H9 (cell line): ENCODE results near the gene BCAS4. TPM values are rescaled to one million over a fixed set of nuclear protein-coding genes. Genes with fewer than 3 reads are reported as not detected.
A peak's percentile ranks its signal among the peaks of the same experiment; 100 is the strongest.

ENCODE experiments used
- DNase-seq: peaks from one replicate; pipeline ENCODE4 v3.0.0-alpha.2; 2017
- H2AFZ ChIP-seq: one replicate; pipeline ENCODE4 v1.6.1; 2013; ENCODE audit warnings: mild to moderate bottlenecking, low read length, control low read depth, moderate library complexity
- H2AK5ac ChIP-seq: 2 replicates; pipeline ENCODE4 v1.6.1; 2013; ENCODE audit warnings: low read length, control low read depth, mixed read lengths; ENCODE audit not compliant: insufficient read length
- H2BK120ac ChIP-seq: one replicate; pipeline ENCODE4 v1.6.1; 2013; ENCODE audit warnings: low read depth, mild to moderate bottlenecking, low read length, control low read depth, inconsistent platforms; ENCODE audit not compliant: poor library complexity, severe bottlenecking
- H2BK12ac ChIP-seq: 2 replicates; pipeline ENCODE4 v1.6.1; 2013; ENCODE audit warnings: low read length, control low read depth, mixed read lengths, low read depth; ENCODE audit not compliant: insufficient read length
- H2BK15ac ChIP-seq: 2 replicates; pipeline ENCODE4 v1.6.1; 2013; ENCODE audit warnings: low read depth, low read length, control low read depth
- H2BK20ac ChIP-seq: one replicate; pipeline ENCODE4 v1.6.1; 2013; ENCODE audit warnings: low read depth, mild to moderate bottlenecking, low read length, control low read depth, inconsistent platforms; ENCODE audit not compliant: poor library complexity, severe bottlenecking
- H2BK5ac ChIP-seq: 2 replicates; pipeline ENCODE4 v1.6.1; 2013; ENCODE audit warnings: low read length, control low read depth, mixed read lengths; ENCODE audit not compliant: insufficient read length
- H3K14ac ChIP-seq: 2 replicates; pipeline ENCODE4 v1.6.1; 2013; ENCODE audit warnings: low read length, control low read depth; ENCODE audit not compliant: insufficient read depth
- H3K18ac ChIP-seq: 2 replicates; pipeline ENCODE4 v1.6.1; 2013; ENCODE audit warnings: low read depth, mild to moderate bottlenecking, mixed read lengths, low read length, control low read depth; ENCODE audit not compliant: insufficient read length
- H3K23ac ChIP-seq: 2 replicates; pipeline ENCODE4 v1.6.1; 2013; ENCODE audit warnings: low read length, control low read depth, mixed read lengths, low read depth; ENCODE audit not compliant: insufficient read length
- H3K23me2 ChIP-seq: 2 replicates; pipeline ENCODE4 v1.6.1; 2013; ENCODE audit warnings: low read depth, mild to moderate bottlenecking, mixed read lengths, low read length, control low read depth; ENCODE audit not compliant: insufficient read length, poor library complexity, severe bottlenecking
- H3K27ac ChIP-seq: 2 replicates; pipeline ENCODE4 v1.5.1; 2013; ENCODE audit warnings: low read length, control low read depth, mixed read lengths, low read depth; ENCODE audit not compliant: insufficient read length
- H3K27me3 ChIP-seq: 2 replicates; pipeline ENCODE4 v1.6.1; 2013; ENCODE audit warnings: low read length, control low read depth, inconsistent platforms; ENCODE audit not compliant: insufficient read depth
- H3K4ac ChIP-seq: 2 replicates; pipeline ENCODE4 v1.6.1; 2013; ENCODE audit warnings: low read depth, mild to moderate bottlenecking, control low read depth, inconsistent platforms, low read length, moderate library complexity
- H3K4me1 ChIP-seq: 2 replicates; pipeline ENCODE4 v1.6.1; 2013; ENCODE audit warnings: low read length, control low read depth, inconsistent platforms; ENCODE audit not compliant: insufficient read depth
- H3K4me2 ChIP-seq: 2 replicates; pipeline ENCODE4 v1.6.1; 2013; ENCODE audit warnings: low read length, control low read depth, mixed read lengths; ENCODE audit not compliant: insufficient read length, insufficient read depth
- H3K56ac ChIP-seq: 2 replicates; pipeline ENCODE4 v1.6.1; 2013; ENCODE audit warnings: low read depth, mild to moderate bottlenecking, mixed read lengths, low read length, control low read depth; ENCODE audit not compliant: insufficient read length
- H3K79me1 ChIP-seq: 2 replicates; pipeline ENCODE4 v1.6.1; 2013; ENCODE audit warnings: low read depth, mild to moderate bottlenecking, moderate library complexity, low read length, control low read depth, inconsistent platforms; ENCODE audit not compliant: insufficient read depth, poor library complexity, severe bottlenecking
- H3K79me2 ChIP-seq: 2 replicates; pipeline ENCODE4 v1.6.1; 2013; ENCODE audit warnings: low read length, control low read depth, inconsistent platforms; ENCODE audit not compliant: insufficient read depth
- H3K9ac ChIP-seq: 2 replicates; pipeline ENCODE4 v1.6.1; 2013; ENCODE audit warnings: low read length, control low read depth, mixed read lengths; ENCODE audit not compliant: insufficient read length; ENCODE audit errors: extremely low read depth
- H3K9me3 ChIP-seq: one replicate; pipeline ENCODE4 v1.6.1; 2013; ENCODE audit warnings: low read depth, low read length, inconsistent platforms; ENCODE audit not compliant: control insufficient read depth
- H3T11ph ChIP-seq: one replicate; pipeline ENCODE4 v1.6.1; 2013; ENCODE audit warnings: mild to moderate bottlenecking, low read length, control low read depth, inconsistent platforms
- H4K20me1 ChIP-seq: one replicate; pipeline ENCODE4 v1.6.1; 2013; ENCODE audit not compliant: control insufficient read depth, insufficient read length, insufficient read depth
- H4K5ac ChIP-seq: 2 replicates; pipeline ENCODE4 v1.6.1; 2013; ENCODE audit warnings: low read depth, mild to moderate bottlenecking, mixed read lengths, low read length, control low read depth; ENCODE audit not compliant: insufficient read length
- H4K8ac ChIP-seq: replicated peaks from 2 replicates; pipeline ENCODE4 v1.6.1; 2013; ENCODE audit warnings: low read length, control low read depth, mixed read lengths, low read depth; ENCODE audit not compliant: insufficient read length
- H4K91ac ChIP-seq: 2 replicates; pipeline ENCODE4 v1.6.1; 2013; ENCODE audit warnings: low read depth, mild to moderate bottlenecking, moderate library complexity, mixed read lengths, low read length, control low read depth; ENCODE audit not compliant: insufficient read length
- H3K27ac Mint-ChIP-seq, 3 experiments: 2 replicates in 2 of 3; 3 replicates in 1 of 3; pipeline ENCODE4 v1.8.0; 2020 to 2021; ENCODE audit warnings: mixed read lengths in 3 of 3, mild to moderate bottlenecking in 1 of 3, moderate library complexity in 1 of 3
- H3K27me3 Mint-ChIP-seq: 2 replicates; pipeline ENCODE4 v1.8.0; 2021; ENCODE audit warnings: low read depth, mild to moderate bottlenecking, moderate library complexity, mixed read lengths
- H3K36me3 Mint-ChIP-seq, 3 experiments: 2 replicates in 2 of 3; 3 replicates in 1 of 3; pipeline ENCODE4 v1.8.0; 2020 to 2021; ENCODE audit warnings: low read depth in 3 of 3, mixed read lengths in 3 of 3; ENCODE audit not compliant: insufficient read depth in 1 of 3
- H3K4me1 Mint-ChIP-seq, 2 experiments: 2 replicates each; pipeline ENCODE4 v1.8.0; 2020; ENCODE audit warnings: mixed read lengths in 2 of 2
- H3K4me3 Mint-ChIP-seq, 2 experiments: 2 replicates in 1 of 2; 3 replicates in 1 of 2; pipeline ENCODE4 v1.8.0; 2020 to 2021; ENCODE audit warnings: mild to moderate bottlenecking in 2 of 2, mixed read lengths in 2 of 2, moderate library complexity in 1 of 2
- H3K9me3 Mint-ChIP-seq, 2 experiments: 2 replicates in 1 of 2; 3 replicates in 1 of 2; pipeline ENCODE4 v1.8.0; 2020; ENCODE audit warnings: mild to moderate bottlenecking in 2 of 2, mixed read lengths in 2 of 2, moderate library complexity in 1 of 2
- WGBS: extraction: QIAGEN DNeasy Blood & Tissue Kit; methylation state at CpG from one replicate; pipeline ENCODE4 v1.1.7; 2013; ENCODE audit warnings: missing lambda C conversion rate, low lambda C conversion rate, mixed read lengths; ENCODE audit not compliant: insufficient read length; ENCODE audit errors: extremely low coverage; 5-methylcytosine and 5-hydroxymethylcytosine counted together
- total RNA-seq: library from RNA; stranded (reverse); gene quantifications from 2 replicates; pipeline ENCODE4 v1.2.1, GENCODE V29; 2021
- TF ChIP-seq, protein P1 (sequence below): fragments of 200-600 bp; sonication (generic); conservative IDR thresholded peaks from 3 replicates; pipeline ENCODE4 v1.8.0; 2021; ENCODE audit warnings: antibody characterized with exemption, mild to moderate bottlenecking

BCAS4 gene
- total RNA-seq, 1 experiment from 2014 or later: 16.9 TPM

DNA sequence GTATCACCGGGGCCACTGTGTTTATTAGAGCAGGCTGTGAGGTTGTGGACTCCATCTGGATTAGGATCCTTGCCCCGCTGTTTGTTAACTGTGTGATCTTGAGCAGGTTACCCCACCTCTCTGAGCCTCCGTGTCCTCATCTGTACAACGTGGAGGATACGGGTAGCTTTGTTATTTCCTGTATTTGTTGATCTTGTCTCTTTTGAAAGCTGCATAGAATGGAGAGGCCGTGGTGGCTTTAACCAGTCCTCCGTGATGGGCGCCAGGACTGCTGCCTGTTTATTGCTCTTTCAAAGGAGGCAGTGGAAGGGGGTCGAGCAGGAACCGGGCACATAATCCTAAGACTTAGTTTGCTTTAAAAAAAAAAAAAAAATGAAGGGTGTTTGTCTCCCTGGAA lies 22.9 kb downstream of the BCAS4 start:
- H3K27me3 ChIP-seq: no peaks in the 10 kb centered on the region
- H3K4ac ChIP-seq: no peak overlapping the region
- H3K4me1 Mint-ChIP-seq: peaks cover 19 to 40% of the 10 kb centered on the region in 2 experiments
- H3T11ph ChIP-seq: no peak overlapping the region
- no peak overlapping the region for H2BK5ac ChIP-seq
- H3K27ac Mint-ChIP-seq: peak overlapping the region; percentile 98 to 99 (median 98)
- H3K27me3 Mint-ChIP-seq: no peaks in the 10 kb centered on the region; the same call in 1 of the 2 replicates
- no peak overlapping the region for H2BK20ac ChIP-seq
- H3K27ac ChIP-seq: no peak overlapping the region
- H3K56ac ChIP-seq: no peak overlapping the region
- H3K9me3 ChIP-seq: no peaks in the 10 kb centered on the region
- no peak overlapping the region for H4K8ac ChIP-seq
- H4K91ac ChIP-seq: no peak overlapping the region
- no peak overlapping the region for H2BK120ac ChIP-seq
- no peak overlapping the region for H3K4me2 ChIP-seq
- H3K23ac ChIP-seq: no peak overlapping the region
- peak overlapping the region; percentile 42; the same call in 1 of the 2 replicates for H3K14ac ChIP-seq
- TF ChIP-seq, protein P1, sequence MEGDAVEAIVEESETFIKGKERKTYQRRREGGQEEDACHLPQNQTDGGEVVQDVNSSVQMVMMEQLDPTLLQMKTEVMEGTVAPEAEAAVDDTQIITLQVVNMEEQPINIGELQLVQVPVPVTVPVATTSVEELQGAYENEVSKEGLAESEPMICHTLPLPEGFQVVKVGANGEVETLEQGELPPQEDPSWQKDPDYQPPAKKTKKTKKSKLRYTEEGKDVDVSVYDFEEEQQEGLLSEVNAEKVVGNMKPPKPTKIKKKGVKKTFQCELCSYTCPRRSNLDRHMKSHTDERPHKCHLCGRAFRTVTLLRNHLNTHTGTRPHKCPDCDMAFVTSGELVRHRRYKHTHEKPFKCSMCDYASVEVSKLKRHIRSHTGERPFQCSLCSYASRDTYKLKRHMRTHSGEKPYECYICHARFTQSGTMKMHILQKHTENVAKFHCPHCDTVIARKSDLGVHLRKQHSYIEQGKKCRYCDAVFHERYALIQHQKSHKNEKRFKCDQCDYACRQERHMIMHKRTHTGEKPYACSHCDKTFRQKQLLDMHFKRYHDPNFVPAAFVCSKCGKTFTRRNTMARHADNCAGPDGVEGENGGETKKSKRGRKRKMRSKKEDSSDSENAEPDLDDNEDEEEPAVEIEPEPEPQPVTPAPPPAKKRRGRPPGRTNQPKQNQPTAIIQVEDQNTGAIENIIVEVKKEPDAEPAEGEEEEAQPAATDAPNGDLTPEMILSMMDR: no peak
- no peaks in the 10 kb centered on the region for H4K20me1 ChIP-seq
- peak overlapping the region; percentile 40 for H2BK12ac ChIP-seq
- no CpG with 5 or more reads among the region's 10 CpGs for WGBS
- H3K4me1 ChIP-seq: no peaks in the 10 kb centered on the region; the same call in 1 of the 2 replicates
- H2AK5ac ChIP-seq: no peak overlapping the region
- H2AFZ ChIP-seq: no peak overlapping the region
- no peak for DNase-seq
- peaks cover 3 to 20% (median 8%) of the 10 kb centered on the region in 3 experiments for H3K36me3 Mint-ChIP-seq
- peak overlapping the region; percentile 1 for H4K5ac ChIP-seq
- 0 out of 5 replicates have a peak overlapping the region, but pooled peaks of 1 of the 2 experiments have one; percentile 3 for H3K4me3 Mint-ChIP-seq
- peak overlapping the region; percentile 48 for H3K18ac ChIP-seq
- H2BK15ac ChIP-seq: no peak overlapping the region
- no peaks in the 10 kb centered on the region for H3K79me1 ChIP-seq
- no peaks in the 10 kb centered on the region for H3K23me2 ChIP-seq
- H3K79me2 ChIP-seq: no peaks in the 10 kb centered on the region
- peak overlapping the region; percentile 42 for H3K9ac ChIP-seq
- no peaks in the 10 kb centered on the region for H3K9me3 Mint-ChIP-seq
